ENCODE measurements around the gene TOX2.

The TOX2 gene

DNA sequence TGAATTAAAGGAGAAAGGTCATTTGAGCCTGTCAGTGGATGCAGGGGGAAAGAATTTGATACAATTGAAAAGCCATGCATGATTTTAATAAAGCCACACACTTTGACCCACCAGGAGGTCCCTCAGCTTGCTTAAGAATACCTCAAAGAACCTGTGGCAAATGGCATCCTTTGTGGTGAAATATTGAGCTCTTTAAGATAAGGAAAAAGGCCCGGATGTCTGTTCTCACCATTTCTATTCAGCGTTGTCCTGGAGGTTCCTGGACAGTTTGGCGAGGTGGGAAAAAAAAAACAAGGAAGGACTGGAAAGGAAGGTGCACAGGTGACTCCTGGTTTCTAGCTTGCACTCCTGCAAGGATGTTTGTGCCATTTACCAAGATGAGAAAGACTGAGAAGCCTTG is 91.0 kb downstream of the TOX2 start:
- DNase-seq: no peak

DNA sequence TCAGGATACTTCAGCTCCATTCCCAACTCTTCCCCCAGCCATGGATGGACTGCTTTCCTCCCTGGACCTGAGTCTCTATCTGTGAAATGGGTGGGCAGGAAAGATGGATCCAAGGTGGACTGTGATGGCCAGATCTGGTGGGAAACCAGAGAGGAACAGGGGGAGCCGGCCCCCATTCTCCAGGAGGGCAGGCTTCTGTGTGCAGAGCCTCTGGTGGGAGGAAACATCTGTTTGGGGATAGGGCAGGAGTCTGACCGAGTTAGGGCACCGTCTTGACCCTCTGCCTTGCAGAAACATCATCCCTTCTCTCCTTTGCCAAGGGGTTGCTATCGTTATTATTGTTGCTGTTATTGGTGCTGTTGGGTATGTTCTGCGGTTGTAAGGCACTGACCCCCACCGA is 91.5 kb downstream of the TOX2 start:
- DNase-seq: no peak

DNA sequence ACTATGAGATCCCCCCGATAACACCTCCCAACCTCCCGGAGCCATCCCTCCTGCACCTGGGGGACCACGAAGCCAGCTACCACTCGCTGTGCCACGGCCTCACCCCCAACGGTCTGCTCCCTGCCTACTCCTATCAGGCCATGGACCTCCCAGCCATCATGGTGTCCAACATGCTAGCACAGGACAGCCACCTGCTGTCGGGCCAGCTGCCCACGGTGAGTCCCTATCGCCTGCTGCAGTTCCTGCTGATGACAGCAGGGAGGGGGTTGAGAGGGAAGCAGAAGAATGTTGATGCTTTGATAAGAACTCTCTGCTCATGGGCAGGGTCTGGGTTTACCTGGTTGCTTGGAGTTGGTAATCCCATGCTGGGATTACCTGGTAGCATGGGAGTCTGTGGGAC is 91.9 kb downstream of the TOX2 start:
- DNase-seq: no peak

DNA sequence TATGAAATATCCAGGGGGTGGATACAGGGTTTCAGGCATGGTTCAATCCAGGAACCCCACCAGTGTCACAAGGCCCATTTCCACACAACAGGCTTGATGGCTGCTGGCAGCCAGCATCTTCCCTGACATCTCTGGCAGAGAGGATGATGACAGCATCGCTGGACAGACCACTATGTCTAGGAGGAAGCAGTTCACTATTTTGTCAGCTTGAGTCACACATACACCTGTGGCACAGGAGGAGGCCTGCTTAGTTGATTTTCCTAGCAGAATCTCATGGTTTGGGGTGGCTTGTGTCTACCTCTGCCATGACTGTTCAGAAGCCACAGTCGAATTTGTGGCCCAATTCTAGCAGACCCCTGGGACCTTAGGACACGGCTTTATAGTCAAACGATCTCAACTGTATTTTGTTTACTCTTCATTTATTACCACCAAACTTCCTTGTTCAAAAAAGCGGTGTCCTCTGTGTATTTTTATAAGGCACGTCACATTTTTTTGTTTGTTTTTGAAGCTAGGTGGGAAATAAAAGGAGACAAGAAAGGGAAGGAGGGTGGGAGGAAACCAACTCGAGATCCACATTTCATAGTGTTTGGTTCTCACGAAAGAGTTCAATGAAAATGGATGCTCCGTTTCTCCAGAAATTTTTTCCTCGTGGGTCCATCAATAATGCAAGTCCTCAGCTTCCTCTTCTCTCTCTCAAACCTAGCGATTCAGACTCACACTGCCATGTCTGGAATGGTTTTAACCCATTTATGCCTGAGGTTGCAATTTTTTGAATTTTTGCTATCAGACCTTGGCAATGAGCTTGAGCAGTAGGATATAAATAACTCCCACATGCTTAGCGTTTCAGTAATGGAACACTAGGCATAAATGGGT is 94.4 kb downstream of the TOX2 start:
- no peak for DNase-seq

DNA sequence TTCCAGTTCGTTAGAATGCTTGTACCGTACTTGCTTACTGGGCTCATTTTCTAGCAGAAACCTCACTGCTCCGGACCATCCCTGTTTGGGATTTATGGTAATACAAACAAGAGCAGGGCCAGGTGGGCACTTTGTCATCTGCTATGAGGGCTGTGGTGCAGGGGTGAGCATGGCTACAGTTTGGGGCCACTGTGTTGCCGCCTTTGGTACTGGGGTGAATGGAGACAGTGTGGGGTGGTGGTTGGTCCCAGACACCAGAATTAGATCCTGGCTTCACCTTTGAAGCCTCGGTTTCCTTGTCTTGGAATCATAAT is 95.0 kb downstream of the TOX2 start:
- no peak for DNase-seq

DNA sequence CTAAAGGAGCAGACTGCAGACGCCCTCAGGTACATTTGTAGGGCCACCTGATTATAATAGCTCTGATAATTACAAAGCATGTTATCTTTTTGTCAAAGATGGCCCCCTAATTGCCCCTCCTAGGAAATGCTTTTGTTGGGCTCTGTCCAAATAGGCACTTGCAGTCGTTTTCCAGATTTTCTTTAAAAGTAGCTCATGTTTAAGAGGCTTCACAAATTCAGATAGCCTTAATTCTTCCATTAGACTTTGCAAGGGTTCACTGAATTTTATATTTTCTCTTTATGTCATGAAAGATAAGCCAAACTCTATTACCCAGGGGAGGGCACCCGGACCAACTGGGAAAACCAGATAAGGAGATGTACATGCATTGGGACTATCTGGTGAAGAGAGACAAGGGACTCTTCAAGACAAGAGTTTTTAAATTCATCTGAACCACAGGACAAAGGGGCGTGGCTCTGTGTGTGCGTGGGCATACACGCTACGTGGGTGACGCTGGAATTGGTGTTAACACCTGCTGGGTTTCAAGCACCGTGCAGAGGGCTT is 95.6 kb downstream of the TOX2 start:
- no peak for DNase-seq

DNA sequence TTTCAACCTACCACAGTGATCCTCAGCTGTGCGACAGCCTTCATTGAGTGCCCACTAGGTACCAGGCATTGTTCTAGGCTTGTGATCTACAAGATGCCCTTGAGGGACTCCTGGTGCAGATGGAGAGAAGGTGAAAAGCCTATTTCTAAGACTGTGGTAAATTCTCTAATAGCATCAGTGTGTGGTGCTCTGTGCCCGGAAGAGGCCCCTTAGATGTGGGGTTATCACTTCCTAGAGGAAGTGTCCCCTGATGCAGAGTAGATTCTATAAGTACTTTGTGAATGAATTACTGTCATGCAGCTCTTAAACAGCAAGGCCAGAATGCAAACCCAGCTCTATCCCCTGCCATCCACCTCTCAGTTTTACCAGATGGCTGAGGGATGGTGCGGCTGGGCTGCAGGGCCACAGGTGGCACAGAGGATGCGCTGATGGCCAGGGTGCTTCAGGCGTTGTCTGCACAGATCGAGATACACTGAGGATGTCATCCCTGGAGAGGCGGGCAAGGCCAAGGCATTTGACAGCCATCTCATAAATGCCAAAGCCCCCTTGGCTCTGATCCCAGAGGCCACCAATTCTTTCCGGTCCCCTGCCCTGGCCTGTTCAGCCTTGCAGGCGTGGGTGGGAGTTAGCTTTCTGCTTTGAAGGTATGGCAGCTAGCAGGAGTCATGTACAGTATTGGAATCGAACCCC is 96.7 kb downstream of the TOX2 start:
- DNase-seq: peak; percentile 28

DNA sequence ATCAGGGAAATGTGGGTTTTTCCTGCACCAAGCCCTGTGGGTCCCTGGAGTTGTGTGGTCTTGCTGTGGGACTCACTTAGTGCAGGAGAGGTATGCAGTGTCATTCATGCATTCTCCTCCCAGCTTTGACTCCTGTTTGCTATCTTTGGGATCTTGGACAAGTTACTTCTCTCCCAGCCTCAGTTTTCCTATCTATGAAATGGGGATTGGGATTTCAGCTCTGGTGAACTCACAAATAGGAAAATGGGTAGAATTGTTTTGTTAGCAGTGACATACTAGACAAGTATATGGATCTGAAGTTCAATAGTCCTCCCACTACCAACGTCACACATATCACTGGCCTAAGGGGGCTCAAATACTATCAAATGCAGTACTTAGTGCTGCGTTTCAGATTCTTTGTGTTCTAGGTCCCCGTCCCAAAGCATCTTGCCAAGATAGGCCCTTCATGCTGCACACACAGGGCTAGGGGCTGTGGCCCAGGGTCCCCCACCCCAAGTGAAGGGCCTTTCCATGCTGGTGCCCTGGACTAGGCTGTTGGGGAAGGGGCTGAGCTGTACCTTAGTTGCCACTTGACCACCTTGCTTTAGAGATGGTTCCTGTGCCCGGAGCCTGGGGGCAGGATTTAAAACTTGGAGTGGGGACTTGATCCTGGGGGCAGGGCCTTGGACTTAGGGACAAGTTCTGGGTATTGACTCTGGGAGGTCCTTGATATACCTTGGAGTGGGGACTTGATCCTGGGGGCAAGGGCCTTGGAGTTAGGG is 98.0 kb downstream of the TOX2 start:
- no peak for DNase-seq

DNA sequence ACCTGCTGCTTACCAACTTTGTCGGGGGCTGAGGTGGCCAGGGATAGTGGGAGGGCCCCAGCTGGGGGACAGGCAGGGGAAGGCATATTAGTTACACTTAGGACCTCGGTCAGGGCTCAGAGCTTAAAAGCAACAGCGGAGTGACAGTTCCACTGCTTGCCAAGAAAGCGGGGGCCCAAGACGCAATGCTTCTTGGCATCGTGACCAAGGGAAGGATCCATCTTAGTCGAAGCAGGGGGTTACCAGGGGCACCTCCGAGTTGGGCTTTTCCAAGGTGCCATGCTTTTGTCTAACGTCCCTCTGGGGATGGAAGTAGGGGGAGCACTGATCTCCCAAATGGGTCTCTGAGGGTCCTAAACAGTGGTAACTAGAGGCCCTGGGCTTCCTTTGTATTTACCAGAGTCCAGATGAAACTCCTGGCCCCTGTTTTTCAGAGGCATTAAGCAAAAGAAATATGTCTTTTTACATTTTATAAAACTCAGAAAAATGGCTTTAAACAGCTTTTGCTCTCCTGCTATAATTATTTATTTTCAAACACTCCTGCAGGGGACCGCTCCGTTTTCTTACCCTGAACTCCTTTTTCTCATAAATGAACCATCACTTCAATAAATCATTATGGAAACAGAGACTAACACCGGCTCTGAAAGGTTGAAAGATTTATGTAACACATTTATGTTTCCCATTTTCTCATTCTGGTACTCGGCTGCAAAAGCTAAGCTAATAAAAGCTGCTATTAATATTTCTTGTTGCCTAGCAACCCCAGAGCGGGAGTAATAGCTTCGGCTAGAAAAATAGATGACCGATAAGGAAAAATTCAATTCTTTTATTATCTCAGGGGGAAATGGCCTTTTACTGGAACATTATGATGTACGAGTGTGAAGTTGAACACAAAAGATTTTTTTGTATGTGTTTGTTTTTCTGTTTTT is 100.4 kb downstream of the TOX2 start:
- no peak for DNase-seq

DNA sequence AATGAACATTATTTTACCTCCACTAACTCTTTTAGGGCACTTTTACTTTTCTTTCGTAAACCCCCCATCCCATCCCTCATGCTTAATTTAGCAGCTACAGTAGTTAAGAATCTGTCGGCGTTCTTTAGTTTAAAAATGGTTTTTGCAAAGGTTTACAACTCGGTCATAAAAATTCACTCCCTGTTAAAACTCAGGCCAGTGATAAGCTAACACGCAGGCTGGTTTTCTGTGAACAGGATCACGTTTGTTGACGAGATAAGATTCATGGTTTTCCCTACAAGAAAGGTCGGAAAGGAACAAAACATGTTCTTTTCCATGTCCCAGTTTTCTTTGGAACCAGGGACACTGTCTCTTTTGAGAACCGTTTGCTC is 101.1 kb downstream of the TOX2 start:
- DNase-seq: no peak

DNA sequence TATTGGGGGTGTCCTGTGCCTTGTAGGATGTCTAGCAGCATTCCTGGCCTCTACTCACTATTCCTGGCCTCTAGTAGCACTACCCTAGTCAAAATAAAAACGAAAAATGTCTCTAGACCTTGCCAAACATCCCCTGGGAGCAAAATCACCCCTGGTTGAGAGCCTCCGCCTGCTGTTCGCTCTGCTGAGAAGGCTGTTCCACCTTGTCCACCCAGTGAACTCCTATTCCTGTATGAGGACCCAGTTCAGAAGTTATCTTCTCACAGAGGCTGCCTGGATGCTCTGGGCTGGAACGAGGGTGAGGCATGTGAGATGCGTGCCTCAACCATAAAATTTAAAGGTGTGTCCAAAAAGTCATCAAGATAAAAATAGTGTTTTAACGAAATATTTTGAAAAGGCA is 101.9 kb downstream of the TOX2 start:
- no peak for DNase-seq

DNA sequence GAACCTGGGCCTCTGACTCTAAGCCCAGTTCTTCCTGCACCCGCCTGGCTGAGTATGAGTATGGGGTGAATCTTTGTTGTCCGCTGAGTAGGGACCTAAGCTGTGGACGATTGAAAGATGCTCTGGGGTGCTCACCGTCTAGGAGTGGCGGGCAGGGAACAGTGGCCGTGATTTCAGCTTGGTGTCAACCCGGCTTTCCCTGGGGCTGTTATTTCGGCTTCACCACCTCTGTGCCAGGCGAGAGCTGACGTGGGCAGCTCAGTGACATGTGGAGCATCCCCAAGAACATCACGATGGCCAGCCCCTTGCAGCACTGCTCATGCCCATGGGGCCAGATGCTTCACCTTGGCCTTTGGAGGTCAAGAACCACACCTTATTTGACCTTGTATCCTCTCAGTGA is 102.6 kb downstream of the TOX2 start:
- no peak for DNase-seq

DNA sequence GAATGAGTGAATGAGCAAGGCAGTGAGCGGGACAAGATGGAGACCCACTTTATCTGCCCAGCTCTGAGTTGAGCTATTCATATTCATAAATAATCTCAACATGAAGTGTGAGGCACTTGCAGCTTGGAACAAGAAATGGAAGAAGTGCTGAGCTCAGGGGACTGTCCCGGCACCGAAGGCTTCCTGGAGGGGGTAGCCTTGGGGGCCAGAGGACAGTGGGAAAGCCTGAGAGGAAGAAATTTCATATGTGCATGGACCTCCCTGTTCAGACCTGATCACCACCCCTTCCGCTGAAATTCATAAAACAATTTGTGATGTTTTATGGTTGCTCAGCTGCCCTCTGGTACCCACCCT is 103.2 kb downstream of the TOX2 start:
- no peak for DNase-seq

DNA sequence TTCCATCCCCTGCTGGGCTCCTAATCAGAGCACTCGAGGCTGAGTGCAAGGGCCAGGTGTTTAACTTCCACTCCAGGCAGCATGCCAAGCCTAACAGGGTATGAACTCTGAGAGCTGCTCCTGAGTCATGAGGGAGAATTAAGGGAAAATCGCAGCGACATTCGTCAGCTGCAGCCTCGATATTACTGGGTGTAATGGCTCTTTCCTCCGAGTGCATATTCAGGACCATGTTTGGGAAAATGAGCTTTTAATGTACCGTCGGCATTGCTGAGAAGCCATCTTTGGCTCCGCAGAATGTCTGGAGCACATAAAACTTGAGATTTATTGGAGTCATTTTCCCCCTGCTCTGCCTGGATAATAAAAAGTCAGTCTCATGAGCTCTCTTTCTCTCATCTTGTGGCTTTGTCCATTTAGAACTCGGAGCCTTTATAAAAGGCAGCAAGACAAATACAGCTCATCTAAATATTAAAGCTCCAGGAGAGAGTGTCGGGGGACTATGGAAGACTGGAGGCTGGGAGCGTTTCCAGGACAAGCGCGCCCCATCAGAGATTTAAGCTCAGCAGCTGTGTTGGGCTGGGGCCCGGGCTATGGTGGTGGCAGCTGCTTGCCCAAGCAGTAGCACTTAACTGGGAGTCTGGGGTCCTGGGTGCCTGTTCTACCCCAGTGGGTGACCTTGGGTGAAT is 103.7 kb downstream of the TOX2 start:
- DNase-seq: no peak

DNA sequence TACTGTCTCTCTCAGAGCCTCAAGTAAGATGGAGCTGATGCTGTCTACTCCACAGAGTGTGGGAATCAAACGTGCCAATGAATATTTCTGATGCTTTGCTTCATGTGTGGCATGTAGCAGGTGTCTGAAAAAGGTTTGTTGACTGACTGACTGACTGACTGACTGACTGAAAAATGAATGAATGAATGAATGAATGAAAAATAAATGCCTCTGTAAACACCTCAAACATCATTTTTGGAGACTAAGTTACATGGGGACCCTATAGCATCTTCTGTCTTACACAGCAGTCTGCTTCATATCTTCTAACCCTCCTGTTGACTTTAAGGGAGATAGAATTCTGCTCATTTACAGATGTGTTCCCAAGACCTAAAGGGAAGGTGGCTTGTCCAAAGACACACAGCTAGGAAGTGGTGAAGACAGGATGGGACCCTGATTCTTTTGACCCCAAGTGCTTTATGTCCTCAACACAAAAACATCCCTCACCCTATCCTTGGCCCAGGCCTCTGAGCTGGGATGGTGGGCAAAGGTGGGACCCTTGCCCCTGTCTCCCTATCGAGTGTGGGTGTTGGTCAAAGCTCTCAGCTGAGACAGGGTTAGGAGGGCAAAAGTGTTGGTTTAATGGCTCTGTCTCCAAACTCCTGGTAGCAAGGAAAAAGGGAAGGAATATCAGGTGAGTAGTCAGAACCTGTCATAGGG is 104.4 kb downstream of the TOX2 start:
- DNase-seq: no peak

DNA sequence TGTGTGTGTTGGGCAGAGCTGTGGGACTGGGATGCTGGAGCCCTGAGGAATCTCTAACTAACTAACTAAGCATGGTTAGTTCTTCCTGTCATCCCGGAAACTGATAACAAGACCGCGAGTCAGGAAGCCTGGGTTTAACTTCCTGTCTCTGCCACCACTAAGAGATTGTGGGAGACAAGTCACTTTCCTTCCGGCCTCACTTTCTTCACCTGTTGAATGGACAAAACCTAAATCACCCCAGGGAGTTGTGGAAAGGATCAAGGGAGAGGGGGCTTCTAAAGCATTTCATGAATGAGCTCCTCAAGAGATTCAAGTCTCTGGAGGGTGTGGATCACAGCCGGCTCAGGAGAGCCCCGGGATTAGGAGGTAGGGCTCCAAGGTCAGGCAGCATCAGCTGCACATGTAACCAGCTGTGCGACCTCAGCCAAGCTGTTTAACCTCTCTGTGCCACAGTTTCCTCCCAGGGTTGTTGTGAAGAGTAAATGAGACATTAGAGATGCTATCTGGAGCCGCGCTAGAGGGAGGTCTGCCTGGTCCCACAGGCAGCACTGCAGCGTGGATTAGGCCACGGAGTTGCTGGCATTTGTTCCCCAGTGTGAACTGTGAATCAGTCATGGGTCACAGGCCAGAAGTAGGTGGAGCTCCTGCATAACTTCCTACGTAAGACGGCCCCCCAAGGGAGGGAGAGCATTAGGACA is 105.1 kb downstream of the TOX2 start:
- DNase-seq: no peak

DNA sequence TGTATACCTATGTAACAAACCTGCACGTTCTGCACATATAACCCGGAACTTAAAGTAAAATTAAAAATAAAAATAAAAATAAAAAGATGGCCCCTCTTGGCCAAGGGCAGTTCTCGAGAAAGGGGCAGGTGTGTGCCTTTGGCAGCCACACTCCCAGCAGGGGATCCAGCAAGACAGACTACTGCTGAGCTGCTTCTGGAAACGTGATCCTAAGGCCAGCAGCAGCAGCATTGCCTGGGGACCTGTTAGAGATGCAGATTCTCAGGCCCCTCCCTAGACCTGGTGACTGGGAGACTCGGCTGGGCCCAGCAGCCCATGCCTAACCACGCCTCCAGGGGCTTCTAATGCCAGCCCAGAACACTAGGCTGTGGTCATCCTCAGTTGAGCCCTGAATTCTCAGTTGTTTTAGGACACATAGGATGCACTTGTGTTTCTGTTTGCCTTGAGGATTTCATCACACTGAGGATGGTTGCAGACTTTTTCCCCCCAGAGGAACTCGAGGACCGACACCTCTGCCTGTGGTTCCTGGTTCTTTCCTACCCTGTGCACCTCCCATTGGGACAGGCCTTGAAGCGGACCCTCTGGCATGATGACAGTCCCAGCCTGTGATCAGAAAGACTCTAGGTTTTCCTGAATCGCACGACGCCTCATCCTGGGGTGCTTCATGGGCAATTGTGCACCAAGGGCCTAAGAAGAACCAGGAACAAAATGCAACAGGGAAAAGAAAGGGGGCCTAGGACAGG is 105.9 kb downstream of the TOX2 start:
- no peak for DNase-seq

DNA sequence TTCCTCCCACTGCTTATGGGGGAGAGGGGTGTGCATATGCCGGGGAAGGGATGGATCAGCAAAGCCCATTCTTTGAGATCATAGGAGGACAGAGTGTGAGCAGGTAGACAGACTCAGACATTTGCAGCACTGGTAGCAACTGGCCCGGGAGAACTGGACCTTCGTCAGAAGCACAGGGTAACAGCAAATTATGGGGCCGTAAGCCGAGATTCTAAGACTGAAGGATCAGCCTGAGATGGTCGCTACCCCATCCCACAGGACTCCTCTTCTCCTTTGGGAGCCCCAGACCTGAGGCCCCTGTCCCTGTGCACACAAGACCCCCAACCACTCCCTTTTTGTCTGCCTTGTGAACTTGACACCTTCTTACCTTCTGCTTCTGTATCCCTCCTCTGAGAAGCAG is 106.5 kb downstream of the TOX2 start:
- no peak for DNase-seq

DNA sequence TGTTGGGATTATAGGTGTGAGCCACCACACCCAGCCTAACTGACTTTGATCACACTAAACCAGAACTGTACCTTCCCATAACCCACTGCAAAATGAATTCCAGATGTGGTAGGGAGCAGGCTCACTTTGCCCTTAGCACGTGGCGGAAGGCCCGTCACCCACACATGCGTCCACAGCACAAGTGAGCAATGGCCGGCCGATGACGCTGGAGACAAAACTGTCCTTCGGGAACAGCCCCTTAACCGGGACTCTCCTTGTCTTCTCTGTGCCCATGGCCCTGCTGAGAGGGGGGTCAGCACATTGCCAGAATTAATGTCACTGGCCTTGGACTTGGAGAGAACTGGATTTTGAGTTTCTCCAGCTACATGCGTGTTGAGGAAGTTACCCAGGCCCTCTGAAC is 107.2 kb downstream of the TOX2 start:
- no peak for DNase-seq

DNA sequence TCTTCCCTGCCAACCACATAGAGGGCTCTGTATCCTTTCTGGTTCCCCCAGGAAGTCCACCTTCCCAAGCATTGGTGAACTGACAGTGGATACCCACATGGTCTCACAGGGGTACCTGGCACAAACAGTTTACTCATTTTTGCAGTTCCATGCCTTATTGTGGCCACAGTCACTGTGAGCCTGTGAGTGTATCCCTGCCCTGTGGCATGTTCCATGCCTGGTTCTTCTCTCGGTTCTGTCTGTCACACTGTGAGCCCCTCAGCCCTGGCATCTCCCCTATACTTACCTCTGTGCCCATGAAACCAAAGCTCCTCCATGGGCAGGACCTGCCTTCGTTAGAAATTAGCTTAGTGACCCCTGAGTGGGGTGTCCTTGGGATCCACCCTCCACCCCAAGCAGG is 107.8 kb downstream of the TOX2 start:
- no peak for DNase-seq
